Measurements from ENCODE around the gene INKA2. TPM values are rescaled to one million over a fixed set of nuclear protein-coding genes. Genes with fewer than 3 reads are reported as not detected.

Gene INKA2
- total RNA-seq, 1 donor from 2014 or later: 9.7 TPM

DNA sequence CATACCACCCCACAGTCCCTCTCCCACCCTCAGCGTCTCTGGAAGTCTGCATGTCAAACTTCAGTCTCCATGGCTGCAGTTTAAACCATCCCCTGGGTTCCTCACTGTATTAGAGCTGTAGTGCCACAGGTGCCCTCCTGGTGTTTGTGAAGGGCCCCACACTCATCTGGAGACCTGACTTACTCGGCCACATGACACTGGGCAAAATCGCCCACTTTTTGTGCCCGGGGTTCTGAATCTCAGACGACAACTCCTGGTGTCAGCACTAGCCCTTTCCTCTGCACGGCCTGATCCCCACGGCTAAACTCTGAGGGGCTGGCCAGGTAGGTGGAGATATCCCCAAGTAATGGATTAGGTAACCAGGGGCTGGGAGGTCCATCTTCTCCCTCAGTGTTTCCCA, 6.5 kb downstream of the INKA2 start:
- no peak for DNase-seq

DNA sequence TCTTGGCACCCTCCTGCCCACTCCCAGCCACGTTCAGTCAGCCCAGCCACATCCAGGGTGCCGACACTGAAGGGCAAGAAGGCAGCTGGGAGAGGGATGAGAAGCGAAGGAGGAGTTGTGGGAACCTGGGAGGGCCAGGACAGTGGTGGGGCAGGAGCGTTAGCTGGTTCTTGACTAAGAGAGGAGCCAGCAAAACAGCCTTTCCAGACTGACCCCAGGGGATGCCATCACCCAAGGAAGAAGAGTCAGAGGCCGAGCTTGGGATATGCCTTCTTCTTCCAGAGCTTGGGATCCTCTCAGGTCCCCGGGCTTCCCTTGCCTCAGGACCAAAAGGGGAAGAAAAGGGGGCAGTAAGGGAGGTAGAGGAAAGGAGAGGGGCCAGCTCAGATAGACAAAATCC, 7.2 kb downstream of the INKA2 start:
- no peak for DNase-seq

DNA sequence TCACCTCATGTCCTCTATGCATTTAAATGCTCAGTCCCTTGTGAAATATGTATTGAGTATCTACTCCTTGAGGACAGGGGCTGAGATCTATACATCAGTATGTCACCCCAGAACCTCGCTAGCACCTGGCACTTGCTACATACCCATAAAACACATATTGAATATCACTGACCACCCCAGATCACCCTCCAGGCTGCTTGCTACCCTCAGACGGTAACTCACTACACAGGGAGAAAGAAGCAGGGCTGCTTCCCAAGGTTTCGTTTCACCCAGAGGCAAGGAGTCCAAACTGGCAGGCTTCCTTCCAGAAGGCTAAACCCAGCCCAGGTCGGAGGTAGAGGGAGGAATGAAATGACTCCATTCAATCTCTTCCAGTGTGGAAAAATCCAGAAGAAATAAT, 8.5 kb downstream of the INKA2 start:
- DNase-seq: no peak

DNA sequence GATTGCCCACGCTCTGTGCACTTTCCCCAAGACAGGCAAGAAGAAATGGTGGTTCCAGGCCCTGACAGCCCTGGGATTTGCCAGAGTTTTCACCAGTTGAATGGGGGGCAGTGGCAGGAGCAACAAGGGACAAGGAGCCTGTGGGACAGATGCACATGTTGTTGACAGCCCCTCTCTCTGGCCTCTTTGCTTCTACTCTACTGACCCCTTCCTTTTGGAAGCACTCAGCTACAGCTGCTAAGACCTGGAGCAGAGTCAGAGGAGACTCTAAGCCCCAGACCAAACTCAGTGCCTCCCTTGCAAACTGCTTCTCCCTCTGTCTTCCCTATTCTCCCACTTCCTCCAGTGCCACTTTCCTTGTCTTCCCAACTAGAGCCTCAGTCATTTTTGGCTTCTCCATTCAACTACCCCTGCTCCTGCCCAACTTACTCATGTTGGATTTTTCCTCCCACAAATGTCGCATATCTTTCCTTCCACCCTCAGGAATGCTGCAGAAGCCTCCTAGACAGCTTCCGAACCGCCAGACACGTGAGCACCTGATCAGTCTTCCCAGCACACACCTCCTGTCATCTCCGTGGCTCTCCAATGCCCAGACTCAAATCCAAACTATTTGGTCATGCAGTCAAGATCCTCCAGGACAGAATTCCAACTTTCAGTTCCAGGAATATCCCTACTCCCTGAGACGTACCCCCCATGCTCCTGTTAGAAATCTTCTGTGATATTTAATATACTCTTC, 9.1 kb downstream of the INKA2 start:
- DNase-seq: no peak

DNA sequence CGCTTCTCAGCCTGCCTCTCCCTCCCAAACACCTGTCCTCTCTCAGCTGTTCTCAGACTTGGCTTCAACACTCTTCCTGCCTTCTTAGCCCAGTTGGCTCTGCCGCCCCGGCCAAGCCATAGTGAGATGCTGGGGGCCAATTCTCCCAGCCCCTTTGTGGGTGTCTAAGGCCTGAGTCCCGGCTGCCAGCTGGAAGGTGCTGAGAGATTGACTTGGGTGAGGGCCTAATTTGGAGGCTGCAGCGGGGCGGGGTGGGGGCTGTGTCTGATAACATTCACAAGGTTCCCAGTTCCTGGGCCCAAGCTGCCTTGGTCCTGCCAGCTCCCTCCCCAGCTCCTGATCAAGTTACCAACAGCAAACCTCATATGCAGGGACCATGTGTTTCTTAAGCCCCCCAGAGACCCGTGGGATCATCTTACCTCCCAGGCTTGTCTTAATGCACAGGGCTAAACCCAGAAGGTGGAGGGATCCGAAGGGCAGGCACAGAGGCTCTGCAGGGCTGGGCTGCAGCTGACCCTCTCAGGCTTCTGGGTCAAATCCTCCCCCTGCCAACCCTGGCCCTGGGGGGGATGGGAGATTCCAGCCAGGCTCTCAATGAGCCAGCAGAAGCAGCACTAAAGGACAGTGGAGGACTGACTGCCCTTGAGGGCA, 9.8 kb downstream of the INKA2 start:
- no peak for DNase-seq

DNA sequence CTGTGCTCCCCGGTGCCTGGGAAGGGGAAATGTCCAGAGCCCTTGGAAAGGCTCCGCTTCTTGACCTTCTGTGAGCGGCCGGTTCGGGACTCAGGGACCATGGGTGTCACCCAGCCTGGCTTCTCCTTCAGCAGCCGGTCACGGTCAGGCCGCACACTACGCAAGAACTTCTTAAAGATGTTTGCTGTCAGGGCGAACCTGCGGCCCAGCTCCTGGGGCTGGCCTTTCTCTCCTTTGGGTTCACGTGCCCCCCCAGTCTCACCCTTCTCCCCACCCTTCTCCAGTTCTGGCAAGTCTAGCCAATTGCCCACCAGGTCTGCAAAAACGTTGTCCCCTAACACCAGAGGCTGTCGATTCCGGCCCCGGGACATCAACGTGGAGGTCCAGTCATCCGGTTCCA, 12.1 kb downstream of the INKA2 start:
- no peak for DNase-seq

DNA sequence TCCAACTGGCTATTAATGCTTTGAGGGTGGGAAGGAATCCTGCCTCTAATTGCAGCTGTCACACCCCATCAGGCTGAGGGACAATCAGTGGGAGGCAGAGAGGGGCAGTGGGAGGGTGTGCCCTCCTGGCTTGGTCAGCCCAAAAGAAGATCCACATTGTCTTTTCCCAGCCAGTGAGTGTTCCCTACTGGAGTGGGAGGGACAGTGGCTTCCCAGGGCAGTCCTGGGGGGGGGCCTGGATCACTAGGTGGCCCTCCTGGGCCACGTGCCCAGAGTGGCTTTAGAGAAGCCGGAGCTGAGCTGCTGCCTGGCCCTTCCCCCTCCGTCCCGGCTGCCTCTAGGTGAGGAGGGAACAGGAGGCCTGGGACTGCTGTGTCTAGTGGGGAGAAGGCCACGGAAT, 14.0 kb downstream of the INKA2 start:
- DNase-seq: no peak

DNA sequence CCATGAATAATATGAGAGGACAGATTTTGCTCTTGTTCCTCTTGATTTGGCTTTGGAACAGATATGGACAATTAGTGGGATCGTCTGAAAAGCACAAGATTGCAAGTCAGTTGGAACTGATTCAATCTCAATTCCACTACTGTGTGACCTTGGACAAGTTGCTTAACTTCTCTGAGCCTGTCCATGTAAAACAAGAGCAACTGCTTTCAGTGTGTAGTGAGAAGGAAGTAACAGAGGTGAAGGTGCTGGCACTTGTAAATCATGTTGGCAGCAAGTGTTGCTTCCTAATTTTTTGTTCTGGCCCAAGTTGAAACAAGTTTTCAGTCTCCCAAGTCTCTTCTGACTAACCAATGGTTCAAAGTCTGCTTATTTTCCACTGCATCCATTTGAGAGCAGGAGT, 15.3 kb downstream of the INKA2 start:
- DNase-seq: no peak

DNA sequence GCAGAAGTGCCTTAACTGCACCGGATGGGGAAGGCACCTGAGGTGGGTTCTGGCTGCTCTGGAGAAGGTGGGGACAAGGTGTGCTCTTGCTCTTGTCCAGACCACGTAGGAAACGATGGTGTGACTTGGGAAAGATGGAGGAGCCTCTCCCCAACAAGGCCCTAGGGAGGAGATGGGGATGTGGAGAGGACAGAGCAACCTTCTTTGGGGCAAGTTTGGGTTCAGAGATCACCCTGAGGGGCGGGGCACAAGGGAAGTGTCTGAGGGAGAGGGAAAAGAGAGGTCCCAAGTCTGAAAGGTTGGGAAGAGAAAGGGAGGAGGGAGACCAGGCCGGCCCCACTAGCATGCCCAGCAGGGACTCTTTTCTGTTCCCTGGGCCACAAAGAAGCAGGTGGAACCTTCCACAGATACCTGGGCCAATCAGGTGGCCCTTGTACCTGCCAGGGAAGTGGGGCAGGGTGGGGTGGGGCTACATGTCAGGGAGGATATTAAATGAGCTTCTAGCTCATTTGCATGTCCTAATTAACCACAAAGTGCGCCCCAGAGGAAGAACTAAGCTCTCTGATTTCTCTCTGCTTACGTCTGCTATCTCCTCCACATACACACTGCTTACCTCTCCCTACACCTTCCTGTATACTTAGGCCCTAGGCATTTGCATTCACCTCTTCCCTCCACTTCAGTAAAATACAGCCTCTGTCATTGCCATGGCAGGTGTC, 15.9 kb downstream of the INKA2 start:
- DNase-seq: no peak

DNA sequence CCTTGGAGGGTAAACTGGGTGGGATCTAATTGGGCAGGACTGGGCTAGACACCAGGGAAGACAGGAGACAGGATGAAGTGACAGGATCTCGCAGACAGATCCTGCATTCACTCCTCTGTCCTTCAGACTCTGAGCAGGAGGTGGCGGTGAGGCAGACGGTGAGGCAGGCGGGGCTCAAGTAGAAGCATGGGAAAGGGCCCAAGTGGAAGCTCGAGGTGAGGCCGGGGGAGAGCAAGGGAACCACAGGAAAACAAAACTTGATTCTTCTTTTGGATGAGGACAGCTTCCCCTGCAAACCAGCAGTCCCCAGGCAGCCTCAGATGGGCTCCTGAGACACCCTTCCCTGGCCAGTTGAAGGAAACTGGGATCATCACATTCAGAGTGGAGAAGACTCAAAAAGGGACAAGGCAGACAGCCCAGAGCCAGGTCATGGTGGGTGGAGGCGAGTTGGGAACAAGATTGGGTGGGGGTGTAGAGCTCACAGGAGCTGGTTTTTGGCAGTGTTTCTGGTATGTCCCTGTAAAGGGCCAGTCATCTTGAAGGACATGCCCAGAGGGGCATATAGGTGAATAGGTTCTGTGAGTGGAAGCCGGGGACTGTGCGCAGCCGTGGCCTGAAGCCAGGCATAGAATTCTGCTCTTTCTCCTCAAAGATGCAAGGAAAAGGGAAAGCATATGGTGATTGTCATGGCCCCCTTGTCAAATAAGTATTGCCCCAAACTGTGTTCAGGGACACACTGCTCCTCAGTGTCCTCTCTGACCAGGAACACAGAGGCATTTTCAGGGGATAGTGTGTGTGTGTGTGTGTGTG, 18.0 kb downstream of the INKA2 start:
- DNase-seq: no peak

DNA sequence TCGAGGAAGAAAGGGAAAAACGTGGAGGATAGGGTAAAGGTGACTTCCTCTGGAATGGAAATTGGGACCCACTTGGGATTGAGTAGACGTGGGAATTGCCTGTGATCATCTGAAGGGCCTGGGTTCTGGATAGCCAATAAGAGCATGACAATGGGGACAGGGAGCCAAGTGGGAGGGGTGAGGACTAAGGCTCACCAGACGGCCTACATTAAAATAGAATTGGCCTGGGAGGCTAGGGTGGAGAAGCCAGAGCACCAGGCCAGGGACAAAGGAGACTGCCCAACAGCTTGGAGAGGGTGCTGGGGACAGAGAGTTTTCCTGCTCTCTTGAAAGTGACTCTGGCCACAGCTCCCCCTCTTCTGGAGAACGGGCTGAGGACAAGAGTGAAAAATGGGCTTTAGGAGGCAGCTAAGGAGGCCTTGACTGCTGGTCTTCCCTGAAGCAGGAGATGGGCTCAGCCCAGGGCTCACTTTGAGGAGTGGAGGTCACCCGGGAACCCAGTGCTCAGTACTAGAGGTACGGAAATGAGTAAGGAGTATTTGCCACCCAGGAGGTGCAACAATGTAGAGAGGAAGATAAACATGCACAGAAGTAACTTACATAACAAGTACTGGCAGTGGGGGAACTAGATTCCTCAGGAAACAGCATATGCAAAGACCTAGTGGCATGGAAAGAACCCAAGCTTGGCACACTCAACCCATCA, 18.8 kb downstream of the INKA2 start:
- no peak for DNase-seq

DNA sequence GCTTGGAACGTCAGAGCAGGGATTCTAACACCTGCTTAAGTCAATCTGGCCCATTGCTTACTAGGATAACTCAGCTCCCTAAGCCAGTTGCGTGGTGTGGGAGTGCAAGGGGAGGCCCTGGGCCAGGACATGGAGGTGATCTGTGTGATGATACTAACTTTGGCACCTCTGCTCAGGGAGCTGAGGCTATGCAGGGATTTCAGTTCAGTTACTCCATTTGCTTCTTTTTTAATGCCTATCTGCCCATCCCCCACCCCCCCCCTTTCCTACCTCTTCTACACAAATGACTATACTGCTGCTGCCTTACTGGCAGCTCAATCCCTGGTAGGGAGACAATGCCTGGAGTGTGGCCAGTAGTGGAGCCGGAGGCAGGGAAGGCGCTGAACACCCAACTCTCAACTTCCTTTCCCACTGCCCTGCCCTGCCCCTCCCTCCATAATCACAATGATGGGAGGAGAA, 19.5 kb downstream of the INKA2 start:
- DNase-seq: peak; percentile 92

DNA sequence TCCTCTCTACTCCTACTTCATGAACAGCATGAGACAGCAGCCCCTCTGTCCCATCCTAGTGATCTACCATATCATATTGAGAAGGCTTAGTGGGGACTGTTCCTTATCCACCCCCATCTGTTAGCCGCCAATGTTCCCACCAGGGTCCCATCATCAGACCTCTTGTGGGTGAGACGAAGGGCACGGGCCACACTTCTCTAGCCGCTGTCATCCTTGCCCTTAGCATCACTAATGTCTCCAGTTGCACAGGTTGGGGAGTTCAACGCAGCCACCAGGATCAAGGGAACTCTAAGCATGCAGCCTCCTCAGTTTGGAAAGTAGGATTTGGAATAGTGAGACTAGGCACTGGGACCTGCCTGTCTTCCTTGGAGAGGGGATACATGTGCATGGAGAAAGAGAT, 20.1 kb downstream of the INKA2 start:
- no peak for DNase-seq

DNA sequence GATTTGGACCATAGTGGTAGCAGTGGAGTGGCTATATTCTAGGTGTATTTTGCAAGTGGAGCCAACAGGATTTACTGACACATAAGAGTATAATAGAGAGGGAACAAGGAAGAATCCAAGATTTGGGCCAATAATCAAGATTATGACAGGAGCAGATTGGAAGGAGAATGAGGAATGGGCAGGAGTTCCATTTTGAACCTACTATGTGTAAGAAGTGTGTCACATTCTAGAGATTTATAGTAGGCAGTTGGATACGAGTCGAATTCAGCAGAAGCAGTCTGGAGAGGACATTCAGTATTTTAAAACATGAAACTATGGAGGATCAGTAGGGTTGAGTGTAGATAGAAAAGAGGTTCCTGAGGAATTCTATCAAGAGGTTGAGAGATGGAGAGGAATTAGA, 21.7 kb downstream of the INKA2 start:
- DNase-seq: no peak

DNA sequence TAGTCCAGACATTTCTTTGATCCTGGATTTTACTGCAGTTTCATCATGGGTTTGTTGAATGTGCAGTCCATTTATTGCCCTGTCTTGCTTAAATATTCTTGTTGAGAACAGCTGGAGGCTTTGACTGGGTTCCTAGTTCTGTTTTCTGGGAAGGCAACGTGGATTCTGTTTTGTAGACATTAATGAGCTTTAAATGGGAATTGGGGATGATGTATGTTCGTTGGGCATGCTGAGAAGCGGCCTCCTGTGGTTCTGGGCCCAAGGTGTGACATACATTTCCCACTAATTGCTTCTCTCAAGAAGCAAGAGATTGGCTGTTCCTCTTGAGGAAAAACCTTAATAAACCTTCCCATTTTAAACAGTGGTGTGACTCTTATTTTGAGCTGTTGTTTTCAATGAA, 22.9 kb downstream of the INKA2 start:
- DNase-seq: no peak

DNA sequence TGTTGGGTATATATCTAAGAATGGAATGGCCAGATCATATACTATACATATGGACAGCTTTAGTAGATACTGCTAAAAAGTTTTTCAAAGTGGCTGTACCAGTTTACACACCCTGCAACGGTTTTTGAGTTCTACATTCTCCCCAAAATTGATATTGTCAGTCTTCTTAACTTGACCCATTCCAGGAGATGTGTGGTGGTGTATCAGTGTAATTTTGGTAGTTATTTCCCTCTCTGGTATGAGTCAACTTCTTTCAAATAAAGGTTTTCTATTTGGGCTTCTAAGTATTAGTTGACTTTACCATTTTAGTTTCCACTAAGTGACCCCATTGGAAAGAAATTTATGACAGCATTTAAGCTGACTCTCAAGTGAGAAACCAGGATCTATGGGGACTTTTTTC, 29.2 kb downstream of the INKA2 start:
- DNase-seq: no peak

DNA sequence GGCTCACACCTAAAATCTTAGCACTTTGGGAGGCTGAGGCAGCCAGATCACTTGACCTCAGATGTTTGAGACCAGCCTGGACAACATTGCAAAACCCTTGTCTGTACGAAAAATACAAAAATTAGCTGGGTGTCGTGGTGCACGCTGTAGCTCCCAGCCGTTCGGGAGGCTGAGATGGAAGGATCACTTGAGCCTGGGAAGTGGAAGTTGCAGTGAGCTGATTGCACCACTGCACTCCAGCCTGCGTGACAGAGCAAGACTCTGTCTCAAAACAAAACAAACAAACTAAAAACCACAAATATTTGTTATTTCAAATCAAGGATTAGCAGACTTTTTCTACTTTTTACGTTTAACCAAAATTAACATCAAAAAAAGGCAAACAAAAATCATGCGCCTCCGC, 31.3 kb downstream of the INKA2 start:
- DNase-seq: no peak

DNA sequence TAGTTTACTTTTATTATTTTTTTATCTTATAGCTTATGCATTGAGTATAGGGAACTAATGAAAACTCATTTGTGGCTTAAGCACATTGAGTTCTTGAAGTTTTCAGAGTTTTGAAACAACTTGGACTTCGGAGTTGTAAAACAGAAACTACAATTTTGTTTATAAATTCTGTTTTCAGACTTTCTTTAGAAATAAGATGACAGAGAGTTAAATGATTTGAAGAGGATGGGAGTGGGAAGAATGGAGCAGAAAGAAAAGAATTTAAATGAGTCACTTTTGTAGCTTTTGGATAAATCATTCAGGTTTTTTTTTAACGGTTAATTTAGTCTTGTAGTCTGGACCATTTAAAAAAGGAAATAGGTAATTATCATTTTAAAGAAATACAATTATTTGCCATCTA, 32.3 kb downstream of the INKA2 start:
- no peak for DNase-seq

DNA sequence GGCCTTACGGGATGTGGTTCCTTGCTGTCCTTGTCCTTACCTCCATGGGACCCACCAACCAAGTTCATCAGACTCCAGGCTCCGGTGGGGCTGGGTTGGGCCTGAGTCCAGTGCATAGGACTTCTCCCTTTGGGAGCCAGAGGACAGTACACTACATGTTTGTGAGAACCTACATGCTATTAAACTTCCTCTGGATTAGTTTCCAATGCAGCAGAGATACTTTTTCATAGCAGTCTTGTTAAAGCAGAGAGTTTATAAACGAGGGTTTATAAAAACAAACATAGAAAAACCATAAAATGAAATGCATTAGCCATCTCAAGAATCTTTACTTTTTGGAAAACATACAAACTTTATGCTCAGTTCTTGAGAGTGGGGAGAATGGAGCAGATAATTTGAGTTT, 33.4 kb downstream of the INKA2 start:
- DNase-seq: no peak

DNA sequence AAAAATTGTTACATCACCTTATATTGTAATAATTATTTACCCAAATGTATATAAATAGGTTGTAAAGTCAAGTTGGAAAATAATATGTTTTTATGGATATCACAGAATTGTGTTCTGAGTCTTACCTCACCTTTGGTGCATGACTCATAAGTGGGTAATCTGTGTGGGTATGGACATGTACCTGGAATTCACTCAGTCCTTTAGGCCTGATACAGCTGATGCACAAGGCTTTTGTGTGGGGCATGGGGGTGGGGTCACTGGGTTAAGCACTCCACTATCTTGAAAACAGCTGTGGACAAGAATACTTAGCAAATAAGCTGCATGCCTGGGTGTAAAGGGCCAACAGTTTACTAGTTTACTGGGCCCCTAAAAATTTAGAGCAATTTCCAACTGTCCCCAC, 34.4 kb downstream of the INKA2 start:
- no peak for DNase-seq

DNA sequence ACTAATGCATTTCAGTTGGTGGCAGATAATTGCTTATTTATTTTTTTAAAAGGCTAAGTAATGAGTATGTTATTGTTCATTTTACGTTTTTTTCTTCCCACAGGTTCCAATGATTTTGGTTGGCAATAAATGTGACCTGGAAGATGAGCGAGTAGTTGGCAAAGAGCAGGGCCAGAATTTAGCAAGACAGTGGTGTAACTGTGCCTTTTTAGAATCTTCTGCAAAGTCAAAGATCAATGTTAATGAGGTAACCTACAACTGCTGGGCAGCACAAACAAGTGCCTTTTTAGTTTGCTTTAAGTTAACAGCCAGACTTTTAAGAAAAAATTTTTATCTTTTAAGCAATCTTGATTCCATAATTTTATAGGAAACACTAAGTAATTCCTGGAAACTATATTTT, 35.0 kb downstream of the INKA2 start:
- DNase-seq: no peak

DNA sequence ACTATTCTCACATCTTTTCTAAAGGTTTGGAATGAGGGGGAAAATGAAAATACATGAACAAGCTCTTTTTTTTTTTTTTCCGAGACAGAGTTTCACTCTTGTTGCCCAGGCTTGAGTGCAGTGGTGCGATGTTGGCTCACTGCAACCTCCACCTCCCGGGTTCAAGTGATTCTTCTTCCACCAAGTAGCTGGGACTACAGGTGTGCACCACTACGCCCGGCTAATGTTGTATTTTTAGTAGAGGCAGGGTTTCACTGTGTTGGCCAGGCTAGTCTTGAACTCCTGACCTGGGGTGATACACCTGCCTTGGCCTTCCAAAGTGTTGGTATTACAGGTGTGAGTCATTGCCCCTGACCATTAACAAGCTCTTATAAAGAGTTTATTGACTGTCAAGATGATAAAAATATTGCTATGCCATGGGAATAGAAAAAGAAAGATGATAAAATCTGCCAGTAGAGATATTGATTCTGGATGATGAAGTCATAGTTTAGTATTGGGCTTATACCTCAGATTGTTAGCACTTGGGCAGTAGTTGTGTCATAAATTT, 36.6 kb downstream of the INKA2 start:
- no peak for DNase-seq
